GM04504 (cell line): ENCODE results near the gene RIPK3.
A peak's percentile ranks its signal among the peaks of the same experiment; 100 is the strongest.

Experiments
- DNase-seq: peaks from one replicate; pipeline ENCODE4 v3.0.0-alpha.2; 2012; ENCODE audit warnings: low read depth

Gene RIPK3

DNA sequence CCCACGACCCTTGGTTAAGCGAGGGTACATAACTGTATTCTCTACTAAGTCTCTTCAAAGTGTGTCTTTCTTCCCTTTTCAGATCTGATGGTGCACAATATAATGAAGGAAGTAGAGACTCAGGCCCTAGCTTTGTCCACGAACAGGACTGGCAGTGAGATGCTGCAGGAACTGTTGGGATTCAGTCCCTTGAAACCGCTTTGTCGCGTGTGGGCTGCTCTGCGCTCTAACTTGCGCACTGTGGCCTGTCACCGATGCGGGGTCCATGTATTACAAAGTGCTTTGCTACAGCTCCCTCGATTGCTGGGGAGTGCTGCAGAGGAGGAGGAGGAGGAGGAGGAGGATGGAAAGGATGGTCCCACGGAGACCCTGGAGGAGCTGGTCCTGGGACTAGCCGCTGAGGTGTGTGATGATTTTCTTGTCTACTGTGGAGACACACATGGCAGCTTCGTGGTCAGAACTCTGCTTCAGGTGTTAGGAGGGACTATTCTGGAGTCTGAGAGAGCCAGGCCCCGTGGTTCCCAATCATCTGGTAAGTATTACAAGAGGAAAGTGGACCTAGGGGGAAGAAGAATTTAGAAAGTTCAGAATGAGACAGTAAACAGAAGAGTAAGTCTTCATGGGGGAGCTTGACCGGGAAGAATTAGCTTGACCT is 39.3 kb downstream of the RIPK3 start:
- DNase-seq, result no peak

DNA sequence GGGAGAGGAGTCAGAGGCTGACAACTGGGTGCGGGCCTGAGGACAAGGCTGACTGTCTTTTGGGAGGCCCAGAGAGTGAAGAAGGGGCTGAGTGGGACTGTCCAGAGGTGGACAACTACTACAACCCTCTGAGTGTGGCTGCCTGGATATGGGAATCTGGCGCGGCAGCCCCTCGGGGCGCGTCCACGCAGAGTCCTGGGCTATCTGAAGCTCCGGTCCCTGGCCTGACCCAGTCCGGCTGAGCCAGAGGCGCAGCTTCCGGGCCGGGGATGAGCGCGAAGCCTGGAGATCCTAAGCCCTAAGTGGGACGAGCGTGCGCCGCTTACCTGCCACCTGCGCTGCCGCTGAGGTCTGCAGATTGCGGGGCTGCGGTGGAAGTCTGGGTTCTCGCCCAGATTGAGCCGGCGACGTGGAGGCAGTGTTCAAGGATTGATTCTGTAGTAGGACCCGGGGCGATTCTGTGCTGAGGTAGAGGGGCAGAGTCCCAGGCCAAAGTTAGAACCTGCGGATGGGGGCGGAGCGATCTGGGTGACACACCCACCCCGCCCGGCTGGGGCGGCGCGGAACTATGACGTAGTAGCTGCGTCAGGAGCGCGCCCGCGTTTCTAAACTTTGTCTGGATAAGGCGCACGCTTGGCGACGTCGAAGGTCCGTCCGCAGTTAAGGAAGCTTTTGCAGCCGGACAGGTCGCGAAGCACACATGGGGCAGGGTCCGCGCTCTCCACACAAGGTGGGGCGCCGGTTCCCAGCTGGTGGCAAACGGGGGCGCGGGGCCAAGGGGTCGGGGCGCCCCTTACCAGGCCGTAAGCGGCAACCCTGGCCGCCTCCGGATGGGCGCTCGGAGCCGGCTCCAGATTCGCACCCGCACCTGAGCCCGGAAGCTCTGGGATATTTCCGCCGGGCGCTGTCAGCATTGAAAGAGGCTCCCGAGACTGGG is 40.3 kb downstream of the RIPK3 start, which contains the start of the genes DHRS1 and NOP9:
Gene DHRS1, minus strand, starts transcription at position 526 of the 937 bp plus-strand sequence. CDS start 674 bp downstream, outside the sequence.
Gene NOP9, plus strand, starts transcription at position 596 of the 937 bp plus-strand sequence. Its CDS starts 105 bp downstream, at position 701.
- DNase-seq, result peak; percentile 64

DNA sequence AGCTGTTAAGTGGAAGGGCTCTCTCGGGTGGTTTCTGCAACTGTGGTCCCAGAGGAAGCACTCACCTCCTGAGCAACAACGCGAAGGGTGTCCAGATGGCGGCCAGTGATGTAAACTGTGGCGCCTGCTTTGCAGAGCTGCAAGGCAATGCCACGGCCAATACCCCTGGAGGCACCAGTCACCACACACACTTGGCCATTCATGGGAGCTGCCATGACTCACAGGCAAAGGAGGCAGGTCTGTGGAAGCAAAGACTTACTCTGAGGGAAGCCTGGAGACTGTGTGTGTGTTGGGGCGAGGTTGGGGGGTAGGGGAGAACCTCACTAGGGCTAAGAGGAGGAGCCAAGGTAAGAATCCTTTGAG is 40.9 kb downstream of the RIPK3 start:
- peak; percentile 44 for DNase-seq

DNA sequence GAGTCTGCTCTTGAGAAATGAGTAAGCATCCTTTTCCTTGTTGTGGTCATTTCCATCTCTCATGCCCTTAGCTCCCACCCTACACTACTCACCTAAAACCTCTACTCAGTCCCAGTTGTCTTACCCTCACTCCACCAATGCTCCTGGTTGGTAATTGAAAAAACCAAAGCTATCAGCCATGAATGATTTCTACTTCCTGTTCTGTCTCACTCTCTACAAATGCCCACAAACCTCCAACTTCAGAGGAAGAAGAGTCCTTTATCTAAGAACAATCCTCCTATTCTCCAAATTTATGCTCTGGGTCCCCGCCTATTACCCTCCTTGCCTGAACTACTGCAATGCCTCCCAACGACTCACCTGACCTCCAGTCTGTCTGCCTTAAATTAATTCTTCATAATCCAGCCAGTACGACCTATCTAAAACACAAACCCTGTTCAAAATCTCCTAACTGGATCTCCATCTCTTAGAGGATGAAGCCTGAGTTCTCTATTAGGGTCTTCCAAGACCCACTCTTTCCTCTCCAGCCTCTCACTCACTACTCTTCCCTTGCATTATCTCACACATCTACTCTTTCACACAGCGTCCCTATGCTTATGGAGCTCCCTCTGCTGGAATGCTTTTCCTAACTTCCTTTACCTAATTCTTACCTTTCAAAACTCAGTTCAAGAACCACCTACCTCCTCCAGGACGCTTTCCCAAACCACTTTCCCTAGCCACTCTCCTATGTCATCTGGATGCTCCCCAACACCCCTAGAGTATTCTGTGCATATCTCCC is 42.4 kb downstream of the RIPK3 start:
- no peak for DNase-seq

DNA sequence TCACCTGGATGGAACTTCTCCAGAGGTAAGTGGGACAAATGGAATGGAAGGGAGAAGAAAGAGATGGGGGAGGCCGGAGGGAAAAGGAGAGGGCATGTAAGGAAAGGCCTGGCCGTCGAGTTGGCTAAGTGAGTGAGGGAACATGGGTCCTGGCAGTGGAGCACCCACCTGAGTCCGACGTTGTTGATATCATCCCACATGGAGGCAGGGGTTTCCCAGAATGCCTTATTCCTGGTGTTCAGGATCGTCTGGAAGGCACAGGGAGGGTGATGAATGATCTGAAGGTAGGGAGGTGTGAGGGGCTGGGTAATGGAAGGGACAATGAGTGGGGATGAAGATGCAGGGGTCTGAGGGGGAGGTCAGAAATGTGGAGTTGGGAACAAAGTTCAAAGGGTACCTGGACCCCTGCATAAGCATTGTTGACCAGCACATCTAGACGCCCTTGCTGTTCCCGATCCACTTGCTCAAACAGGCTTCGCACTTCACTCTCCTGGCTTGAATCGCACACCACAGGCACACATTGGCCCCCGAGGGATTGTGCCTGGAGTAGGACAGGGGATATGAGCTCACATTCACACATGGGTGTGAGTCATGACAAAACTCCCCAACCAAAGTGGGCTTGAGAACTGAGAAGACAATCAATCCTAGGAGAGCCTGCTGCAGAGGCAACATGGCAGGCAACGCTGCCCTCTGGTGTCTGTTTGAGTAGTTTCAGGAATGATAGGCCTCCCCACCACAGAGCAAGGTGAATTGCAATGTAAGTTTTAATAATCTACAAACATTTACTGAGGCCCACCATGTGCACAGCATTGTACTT is 43.2 kb downstream of the RIPK3 start:
- DNase-seq, result peak; percentile 75

DNA sequence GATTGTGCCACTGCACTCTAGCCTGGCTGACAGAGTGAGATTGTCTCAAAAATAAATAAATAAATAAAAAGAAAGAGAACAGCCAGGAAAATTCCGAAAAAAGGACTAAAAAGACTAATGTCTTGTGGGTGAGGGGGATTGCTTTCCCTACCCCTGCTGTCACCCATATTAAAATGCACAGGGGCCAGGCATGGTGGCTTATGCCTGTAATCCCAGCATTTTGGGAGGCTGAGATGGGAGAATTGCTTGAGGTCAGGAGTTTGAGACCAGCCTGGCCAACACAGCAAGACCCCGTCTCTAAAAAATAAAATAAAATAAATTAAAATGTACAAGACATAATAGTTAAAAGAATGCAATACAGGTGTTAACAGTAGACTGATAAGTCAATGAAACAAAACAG is 46.3 kb downstream of the RIPK3 start:
- no peak for DNase-seq

DNA sequence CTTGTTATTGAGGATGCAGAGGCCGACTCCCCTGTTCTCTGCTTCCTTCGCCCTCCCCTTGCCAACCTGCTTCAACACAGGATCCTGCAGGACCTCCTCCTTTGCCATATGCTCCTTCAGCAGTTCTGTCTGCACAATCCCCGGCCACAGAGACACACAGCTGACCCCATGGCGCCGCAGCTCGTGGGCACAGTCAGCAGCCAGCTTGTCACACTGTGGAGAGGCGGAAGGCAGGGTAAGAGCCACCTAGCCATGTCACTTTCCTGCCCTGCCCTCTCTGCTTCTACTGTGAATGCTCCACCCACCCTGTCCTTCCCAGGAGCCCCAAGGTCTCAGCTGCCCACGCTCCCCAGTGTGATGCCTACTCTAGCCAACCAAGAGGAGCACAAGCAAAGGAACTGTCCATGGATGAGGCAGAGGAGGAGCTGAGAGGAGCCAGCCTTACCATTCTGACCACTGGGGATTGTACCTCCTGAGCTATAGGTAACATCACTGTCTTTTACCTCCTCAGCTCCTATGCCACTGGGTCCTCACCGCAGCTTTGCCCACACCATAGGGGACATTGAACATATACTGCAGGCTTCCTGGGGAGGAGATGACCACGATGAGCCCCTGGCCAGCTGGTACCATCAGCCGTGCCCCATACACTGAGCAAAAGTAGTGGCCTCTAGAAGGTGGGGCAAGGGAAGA is 47.5 kb downstream of the RIPK3 start:
- DNase-seq, result no peak

DNA sequence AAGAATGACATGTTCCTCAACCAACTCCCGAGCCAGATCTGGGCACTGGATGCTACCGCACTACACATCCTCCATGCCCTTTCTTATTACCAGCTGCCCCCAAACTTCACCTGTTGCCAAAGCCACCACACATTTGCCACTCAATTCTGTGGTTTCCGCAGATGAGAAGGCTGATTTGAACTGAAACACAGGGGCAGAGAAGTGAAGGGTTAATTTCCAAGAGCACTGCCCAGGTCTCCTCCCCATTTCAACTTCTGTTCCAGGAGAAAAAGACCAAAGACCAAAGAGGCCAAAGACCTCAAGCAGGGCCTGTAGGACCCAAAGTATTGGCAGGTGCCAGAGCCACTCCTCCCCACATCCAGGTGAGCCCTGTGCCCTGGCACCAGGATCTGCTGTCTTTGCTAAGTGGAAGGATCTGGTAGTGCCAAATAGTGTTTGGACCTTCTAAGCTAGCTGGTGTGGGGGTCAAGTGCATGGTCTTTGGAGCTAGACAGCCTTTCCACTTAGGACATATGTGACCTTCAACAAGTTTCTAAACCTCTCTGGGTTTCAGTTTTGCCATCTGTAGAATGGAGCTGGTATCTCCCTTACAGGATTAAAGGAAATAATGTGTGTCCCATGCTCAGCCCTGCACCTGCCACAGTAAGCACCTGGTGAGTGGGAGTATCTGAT is 48.2 kb downstream of the RIPK3 start:
- no peak for DNase-seq

DNA sequence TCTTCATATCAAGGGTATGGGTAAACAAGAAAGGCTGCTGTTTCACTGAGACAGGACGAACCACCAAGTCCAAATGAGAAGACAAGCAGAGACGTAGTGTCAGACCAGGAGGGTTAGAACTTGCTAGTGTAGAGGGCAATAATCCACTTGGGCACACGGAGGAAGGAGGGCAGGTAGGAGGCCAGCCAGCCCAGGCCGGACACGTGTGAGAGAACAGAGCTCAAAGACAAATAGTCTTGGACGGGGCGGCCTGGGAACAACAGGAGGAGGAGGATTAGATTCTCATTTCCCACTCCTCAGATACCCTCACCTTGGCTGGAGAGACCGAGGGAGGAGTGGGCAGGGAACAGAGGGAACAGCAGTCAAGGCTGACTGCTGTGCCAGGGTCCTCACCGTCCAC is 49.0 kb downstream of the RIPK3 start:
- no peak for DNase-seq

DNA sequence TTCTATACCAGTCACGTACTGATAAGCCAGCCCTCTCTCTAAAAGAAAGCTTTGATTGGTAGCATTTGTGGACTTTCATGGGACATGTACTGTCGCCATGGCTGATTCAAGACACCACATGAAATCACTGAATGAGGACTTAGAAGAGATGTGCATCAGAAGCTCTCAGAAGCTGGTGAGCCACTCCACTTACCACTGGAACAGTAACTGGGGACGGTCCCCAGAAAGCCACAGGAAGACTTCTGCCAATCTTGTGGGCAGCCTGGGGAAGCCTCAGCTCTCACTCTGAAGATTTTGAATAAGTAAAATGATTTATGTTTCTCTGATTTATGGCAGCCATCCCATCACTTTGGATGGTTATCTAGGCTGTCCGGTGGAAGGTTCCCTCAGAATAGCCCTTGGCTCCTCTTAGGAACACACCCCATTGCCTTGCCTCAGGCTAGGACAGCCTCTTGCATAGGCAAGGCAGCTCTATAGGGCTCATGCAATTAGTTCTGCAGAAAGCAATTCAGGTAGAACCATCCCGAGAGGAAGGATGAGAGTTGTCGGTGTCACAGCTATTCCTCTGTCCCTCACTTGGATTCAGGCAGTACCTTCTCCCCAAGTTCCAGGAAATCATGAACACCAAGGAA is 50.0 kb downstream of the RIPK3 start:
- no peak for DNase-seq

DNA sequence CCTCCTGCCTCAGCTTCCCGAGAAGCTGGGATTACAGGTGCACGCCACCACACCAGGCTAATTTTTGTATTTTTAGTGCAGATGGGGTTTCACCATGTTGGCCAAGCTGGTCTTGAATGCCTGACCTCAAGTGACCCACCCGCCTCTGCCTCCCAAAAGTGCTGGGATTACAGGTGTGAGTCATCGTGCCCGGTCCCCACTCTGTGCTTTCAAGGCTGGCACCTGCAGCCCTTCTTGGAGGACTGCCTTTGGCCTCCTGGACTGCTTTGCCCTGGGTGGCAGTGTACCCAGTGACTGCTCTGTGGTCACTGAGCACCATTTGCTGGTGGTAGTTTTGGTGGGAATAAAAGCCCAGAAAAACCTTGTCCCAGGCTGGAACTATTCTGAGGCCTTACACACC is 52.8 kb downstream of the RIPK3 start:
- DNase-seq, result no peak
